ENCODE data around the gene BBS9.

DNA sequence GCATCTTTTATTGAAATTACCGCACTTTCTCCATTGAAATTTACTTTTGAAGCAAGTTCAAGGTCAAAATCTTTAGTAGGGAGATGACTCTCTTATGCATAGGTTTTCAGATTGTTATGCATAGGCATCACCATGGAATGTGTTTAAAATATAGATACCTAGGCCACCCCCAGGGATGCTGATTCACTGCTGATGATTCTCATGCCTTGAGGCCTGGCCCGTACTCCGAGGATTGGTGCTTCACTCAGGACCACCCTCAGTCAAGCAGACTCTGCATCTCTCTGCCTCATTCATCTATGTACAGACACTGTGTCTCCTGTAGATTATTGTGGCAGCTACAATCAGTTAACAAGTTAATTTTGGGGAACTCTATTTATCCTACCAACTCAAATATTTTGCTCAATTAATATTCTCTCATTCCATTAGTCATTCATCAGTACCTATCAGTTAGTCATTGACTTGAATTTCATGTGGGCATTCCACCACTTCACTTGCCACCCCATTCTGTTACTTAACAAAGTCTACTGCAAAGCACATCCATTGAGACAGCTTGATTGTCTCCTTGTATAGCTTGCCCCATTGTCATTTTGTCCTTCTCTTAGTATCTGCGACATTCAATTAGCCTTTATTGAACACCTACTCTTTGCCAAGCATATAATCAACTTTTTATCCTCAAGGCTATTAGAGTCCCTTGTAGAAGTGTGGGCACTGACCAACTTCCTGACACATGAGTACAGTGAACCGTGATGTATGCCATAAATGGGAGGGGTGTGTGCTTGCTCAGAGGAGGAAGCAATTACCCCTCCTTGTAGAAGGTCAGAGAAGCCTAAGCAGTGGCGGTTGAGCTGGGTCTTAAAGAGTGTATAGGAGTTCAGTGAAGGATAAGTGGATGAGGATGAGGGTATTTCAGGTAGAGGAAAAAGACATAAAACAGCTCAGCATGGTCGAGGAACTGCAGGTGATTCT, 520.4 kb downstream of the BBS9 start:
- no peak for TF ChIP-seq RCOR1 (IDR thresholded peaks at IDR 0.05; ENCODE audit: insufficient replicate concordance, low read length)
- no peak for TF ChIP-seq POLR2A (IDR thresholded peaks at IDR 0.05; ENCODE audit: low read depth, low read length)
- TF ChIP-seq RFX5 (IDR thresholded peaks at IDR 0.05; ENCODE audit: low read depth, low read length) = no peak
